GM18498 (cell line): ENCODE data around the gene RNF8.
"Not testable (repeated sequence)": the region's sequence is repeated elsewhere in the genome, so short reads cannot be mapped to it uniquely, and the experiment has no call there.

ENCODE experiments used
- ATAC-seq: cut with Tn5 transposase; IDR thresholded peaks from one replicate; pipeline ENCODE4 v1.9.1; 2021; ENCODE audit warnings: mild to moderate bottlenecking, moderate library complexity; ENCODE audit not compliant: unreplicated experiment

The RNF8 gene

GRCh38 chr6:37321101-37321500, 32.7 kb upstream of the RNF8 start:
- ATAC-seq: no peak

GRCh38 chr6:37321516-37322415, 32.0 kb upstream of the RNF8 start:
- ATAC-seq: no peak

GRCh38 chr6:37323580-37323979, 30.2 kb upstream of the RNF8 start:
- no peak for ATAC-seq

GRCh38 chr6:37324131-37325033, 29.4 kb upstream of the RNF8 start:
- ATAC-seq: no peak

- ATAC-seq: not testable (repeated sequence)
Observed at GRCh38 chr6:37330345-37330744, 23.4 kb upstream of the RNF8 start.

- no peak for ATAC-seq
Observed at GRCh38 chr6:37331047-37331446, 22.7 kb upstream of the RNF8 start.

- no peak for ATAC-seq
Observed at GRCh38 chr6:37332894-37333293, 20.9 kb upstream of the RNF8 start.

GRCh38 chr6:37334047-37334446, 19.7 kb upstream of the RNF8 start:
- ATAC-seq: no peak

- not testable (repeated sequence) for ATAC-seq
Observed at GRCh38 chr6:37338317-37338716, 15.5 kb upstream of the RNF8 start.

- ATAC-seq: no peak
Observed at GRCh38 chr6:37338745-37339255, 15.0 kb upstream of the RNF8 start.

- no peak for ATAC-seq
Observed at GRCh38 chr6:37339741-37340638, 13.8 kb upstream of the RNF8 start.

- no peak for ATAC-seq
Observed at GRCh38 chr6:37340639-37340943, 13.2 kb upstream of the RNF8 start.

- no peak for ATAC-seq
Observed at GRCh38 chr6:37343248-37343647, 10.5 kb upstream of the RNF8 start.

- ATAC-seq: no peak
Observed at GRCh38 chr6:37344308-37344707, 9.5 kb upstream of the RNF8 start.

GRCh38 chr6:37345804-37346203, 8.0 kb upstream of the RNF8 start:
- ATAC-seq: not testable (repeated sequence)

- no peak for ATAC-seq
Observed at GRCh38 chr6:37347177-37347576, 6.6 kb upstream of the RNF8 start.

GRCh38 chr6:37347670-37348111, 6.1 kb upstream of the RNF8 start:
- ATAC-seq: no peak

GRCh38 chr6:37351027-37351426, 2.8 kb upstream of the RNF8 start:
- no peak for ATAC-seq

GRCh38 chr6:37352384-37352783, 1.4 kb upstream of the RNF8 start:
- ATAC-seq: no peak

GRCh38 chr6:37354526-37355384, 972 bp downstream of the RNF8 start:
- ATAC-seq: peak; percentile 13
